DND-41 (cell line): ENCODE results near the gene ELAVL2.

Experiments used
- EZH2 ChIP-seq: IDR thresholded peaks from 3 replicates; pipeline ENCODE4 v1.6.1; 2012; ENCODE audit warnings: borderline replicate concordance, low read depth, mild to moderate bottlenecking, moderate library complexity, low read length, inconsistent platforms; ENCODE audit not compliant: severe bottlenecking
- TF ChIP-seq, protein P1 (sequence below): IDR thresholded peaks from 2 replicates; pipeline ENCODE4 v1.5.1; 2012; ENCODE audit warnings: borderline replicate concordance, low read length, moderate library complexity, mild to moderate bottlenecking; ENCODE audit not compliant: poor library complexity, severe bottlenecking; ENCODE audit errors: extremely low read depth

- TF ChIP-seq, protein P1, sequence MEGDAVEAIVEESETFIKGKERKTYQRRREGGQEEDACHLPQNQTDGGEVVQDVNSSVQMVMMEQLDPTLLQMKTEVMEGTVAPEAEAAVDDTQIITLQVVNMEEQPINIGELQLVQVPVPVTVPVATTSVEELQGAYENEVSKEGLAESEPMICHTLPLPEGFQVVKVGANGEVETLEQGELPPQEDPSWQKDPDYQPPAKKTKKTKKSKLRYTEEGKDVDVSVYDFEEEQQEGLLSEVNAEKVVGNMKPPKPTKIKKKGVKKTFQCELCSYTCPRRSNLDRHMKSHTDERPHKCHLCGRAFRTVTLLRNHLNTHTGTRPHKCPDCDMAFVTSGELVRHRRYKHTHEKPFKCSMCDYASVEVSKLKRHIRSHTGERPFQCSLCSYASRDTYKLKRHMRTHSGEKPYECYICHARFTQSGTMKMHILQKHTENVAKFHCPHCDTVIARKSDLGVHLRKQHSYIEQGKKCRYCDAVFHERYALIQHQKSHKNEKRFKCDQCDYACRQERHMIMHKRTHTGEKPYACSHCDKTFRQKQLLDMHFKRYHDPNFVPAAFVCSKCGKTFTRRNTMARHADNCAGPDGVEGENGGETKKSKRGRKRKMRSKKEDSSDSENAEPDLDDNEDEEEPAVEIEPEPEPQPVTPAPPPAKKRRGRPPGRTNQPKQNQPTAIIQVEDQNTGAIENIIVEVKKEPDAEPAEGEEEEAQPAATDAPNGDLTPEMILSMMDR: no peak
- TF ChIP-seq EZH2: no peak
Observed at GRCh38 chr9:23731353-23731752, 94.7 kb downstream of the ELAVL2 start.
